IPS DF 6.9 (cell line): ENCODE measurements around the gene CCDC51.

Experiments
- DNase-seq: peaks from one replicate; pipeline ENCODE4 v3.0.0-alpha.2; 2013; ENCODE audit warnings: low read depth, low spot score
- H3K27ac ChIP-seq: one replicate; pipeline ENCODE4 v1.5.1; 2013; ENCODE audit warnings: low read length, control low read depth
- H3K27me3 ChIP-seq: 2 replicates; pipeline ENCODE4 v1.6.1; 2013; ENCODE audit warnings: mild to moderate bottlenecking, low read length; ENCODE audit not compliant: control insufficient read depth, insufficient read depth
- H3K36me3 ChIP-seq: 2 replicates; pipeline ENCODE4 v1.6.1; 2013; ENCODE audit warnings: low read length; ENCODE audit not compliant: control insufficient read depth, insufficient read depth
- H3K4me1 ChIP-seq: 2 replicates; pipeline ENCODE4 v1.6.1; 2013; ENCODE audit warnings: low read length; ENCODE audit not compliant: control insufficient read depth, insufficient read depth
- H3K4me3 ChIP-seq: 2 replicates; pipeline ENCODE4 v1.5.1; 2013; ENCODE audit warnings: mild to moderate bottlenecking, low read length
- H3K9me3 ChIP-seq: 2 replicates; pipeline ENCODE4 v1.6.1; 2013; ENCODE audit warnings: low read length, inconsistent platforms; ENCODE audit not compliant: control insufficient read depth, insufficient read depth
- WGBS: extraction: QIAGEN DNeasy Blood & Tissue Kit; methylation state at CpG from one replicate; pipeline ENCODE4 v1.1.7; 2013; ENCODE audit warnings: mixed read lengths, missing lambda C conversion rate; ENCODE audit not compliant: insufficient read length, insufficient coverage; 5-methylcytosine and 5-hydroxymethylcytosine counted together

CCDC51 gene

GRCh38 chr3:48428088-48428571 is 11.8 kb downstream of the CCDC51 start:
- no CpG with 5 or more reads among the region's 7 CpGs for WGBS
- Histone ChIP-seq H3K4me1 (peaks cover 13% of the 10 kb centered on the region), H3K9me3 (no peaks in the 10 kb centered on the region), H3K27me3 (no peaks in the 10 kb centered on the region), H3K4me3 (peak overlapping the region; percentile 74; the same call in 1 of the 2 replicates), H3K36me3 (peaks cover 18% of the 10 kb centered on the region), H3K27ac (no peak overlapping the region)
- DNase-seq = no peak

DNA sequence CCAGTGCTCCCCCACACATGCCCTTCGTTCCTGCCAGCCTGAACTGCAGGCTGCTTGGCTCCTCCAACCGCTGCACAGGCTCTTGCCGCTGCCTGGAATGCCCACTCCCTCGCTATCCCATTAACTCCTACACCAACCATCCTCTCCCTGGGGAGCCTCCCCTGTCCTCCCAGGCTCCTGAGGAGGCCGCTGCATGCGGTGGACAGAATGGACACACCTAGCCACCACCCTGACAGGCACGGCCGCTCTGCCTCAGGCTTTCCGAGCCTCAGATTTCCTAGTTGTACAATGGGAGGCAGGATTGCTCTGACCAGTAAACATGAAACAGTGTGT is 12.3 kb downstream of the CCDC51 start:
- H3K27ac ChIP-seq = no peak overlapping the region
- WGBS = no CpG with 5 or more reads among the region's 9 CpGs
- no peaks in the 10 kb centered on the region for H3K9me3 ChIP-seq
- H3K27me3 ChIP-seq = no peaks in the 10 kb centered on the region
- no peak for DNase-seq
- peaks cover 17% of the 10 kb centered on the region for H3K36me3 ChIP-seq
- no peak overlapping the region for H3K4me3 ChIP-seq
- H3K4me1 ChIP-seq = peaks cover 11% of the 10 kb centered on the region

- Histone ChIP-seq H3K4me3 (no peak overlapping the region), H3K9me3 (no peaks in the 10 kb centered on the region), H3K27me3 (no peaks in the 10 kb centered on the region), H3K4me1 (peaks cover 11% of the 10 kb centered on the region), H3K27ac (no peak overlapping the region), H3K36me3 (peaks cover 12% of the 10 kb centered on the region)
- no CpG with 5 or more reads among the region's 8 CpGs for WGBS
- no peak for DNase-seq
Measured at GRCh38 chr3:48426944-48427629, 12.8 kb downstream of the CCDC51 start.

- Histone ChIP-seq H3K36me3 (peaks cover 12% of the 10 kb centered on the region), H3K27ac (no peak overlapping the region), H3K27me3 (no peaks in the 10 kb centered on the region), H3K4me1 (peaks cover 11% of the 10 kb centered on the region), H3K9me3 (no peaks in the 10 kb centered on the region), H3K4me3 (no peak overlapping the region)
- DNase-seq = no peak
- no CpG with 5 or more reads among the region's 11 CpGs for WGBS
Measured at GRCh38 chr3:48426401-48426909, 13.5 kb downstream of the CCDC51 start.

- DNase-seq = no peak
- H3K4me3 ChIP-seq = no peak overlapping the region
- no CpG with 5 or more reads among the region's 13 CpGs for WGBS
- no peak overlapping the region for H3K27ac ChIP-seq
- peaks cover 5% of the 10 kb centered on the region for H3K4me1 ChIP-seq
- H3K36me3 ChIP-seq = peaks cover 18% of the 10 kb centered on the region
- no peaks in the 10 kb centered on the region for H3K9me3 ChIP-seq
- no peaks in the 10 kb centered on the region for H3K27me3 ChIP-seq
Measured at GRCh38 chr3:48425281-48425812, 14.6 kb downstream of the CCDC51 start.

GRCh38 chr3:48423883-48424695 is 15.8 kb downstream of the CCDC51 start:
- peaks cover 4% of the 10 kb centered on the region for H3K4me1 ChIP-seq
- H3K27me3 ChIP-seq = no peaks in the 10 kb centered on the region
- WGBS = no CpG with 5 or more reads among the region's 27 CpGs
- H3K9me3 ChIP-seq = no peaks in the 10 kb centered on the region
- DNase-seq = no peak
- peaks cover 28% of the 10 kb centered on the region for H3K36me3 ChIP-seq
- H3K4me3 ChIP-seq = no peak overlapping the region
- H3K27ac ChIP-seq = no peak overlapping the region

- DNase-seq = no peak
- peaks cover 4% of the 10 kb centered on the region for H3K4me1 ChIP-seq
- no peak overlapping the region; the same call in 1 of the 2 replicates for H3K4me3 ChIP-seq
- H3K27ac ChIP-seq = no peak overlapping the region
- H3K9me3 ChIP-seq = no peaks in the 10 kb centered on the region
- WGBS = no CpG with 5 or more reads among the region's 25 CpGs
- peaks cover 35% of the 10 kb centered on the region for H3K36me3 ChIP-seq
- H3K27me3 ChIP-seq = no peaks in the 10 kb centered on the region
Measured at GRCh38 chr3:48423241-48423882, 16.6 kb downstream of the CCDC51 start.

GRCh38 chr3:48422681-48423080 is 17.2 kb downstream of the CCDC51 start:
- peaks cover 4% of the 10 kb centered on the region for H3K4me1 ChIP-seq
- H3K27ac ChIP-seq = no peak overlapping the region
- no peak overlapping the region for H3K4me3 ChIP-seq
- H3K27me3 ChIP-seq = no peaks in the 10 kb centered on the region
- H3K9me3 ChIP-seq = no peaks in the 10 kb centered on the region
- DNase-seq = no peak
- peaks cover 42% of the 10 kb centered on the region for H3K36me3 ChIP-seq
- no CpG with 5 or more reads among the region's 8 CpGs for WGBS

- no peak overlapping the region for H3K4me3 ChIP-seq
- no CpG with 5 or more reads among the region's 3 CpGs for WGBS
- no peak overlapping the region for H3K27ac ChIP-seq
- H3K27me3 ChIP-seq = no peaks in the 10 kb centered on the region
- H3K9me3 ChIP-seq = no peaks in the 10 kb centered on the region
- H3K4me1 ChIP-seq = peaks cover 1% of the 10 kb centered on the region; the same call in 1 of the 2 replicates
- peaks cover 46% of the 10 kb centered on the region for H3K36me3 ChIP-seq
- no peak for DNase-seq
Measured at GRCh38 chr3:48422272-48422671, 17.6 kb downstream of the CCDC51 start.

DNA sequence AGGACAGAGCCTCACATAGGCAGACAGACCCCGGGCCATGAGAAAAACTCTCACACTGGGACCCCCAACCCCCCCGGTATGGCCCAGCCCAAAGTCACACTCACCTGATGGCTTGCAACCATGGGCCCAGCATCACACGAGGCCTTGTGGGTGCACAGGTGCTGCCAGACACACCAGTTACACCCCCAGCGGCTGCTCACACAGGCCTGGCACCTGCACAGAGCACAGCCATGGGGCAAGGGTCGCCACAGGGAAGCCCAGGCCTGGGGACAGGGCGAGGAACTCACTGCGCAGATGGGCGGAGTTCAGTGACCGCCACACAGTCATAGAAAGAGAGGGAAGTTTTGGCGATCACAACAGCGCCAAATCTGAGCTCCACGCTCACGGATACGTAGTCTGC is 19.4 kb downstream of the CCDC51 start:
- Histone ChIP-seq H3K27me3 (no peaks in the 10 kb centered on the region), H3K36me3 (peaks cover 56% of the 10 kb centered on the region), H3K9me3 (no peaks in the 10 kb centered on the region), H3K4me3 (no peak overlapping the region), H3K4me1 (peaks cover 1% of the 10 kb centered on the region; the same call in 1 of the 2 replicates), H3K27ac (no peak overlapping the region)
- DNase-seq = no peak
- WGBS = no CpG with 5 or more reads among the region's 14 CpGs
